ENCODE measurements around the gene ESPL1.

- no peak for TF ChIP-seq POLR2AphosphoS5 (IDR thresholded peaks at IDR 0.05; ENCODE audit: low read depth, low read length)
- no peak for TF ChIP-seq SIN3A (IDR thresholded peaks at IDR 0.05; ENCODE audit: borderline replicate concordance, insufficient read depth, low read length)
- no peak for TF ChIP-seq TAF1 (IDR thresholded peaks at IDR 0.05; ENCODE audit: borderline replicate concordance, insufficient read depth, low read length)
- no peak for TF ChIP-seq REST (IDR thresholded peaks at IDR 0.05; ENCODE audit: insufficient read depth in 1 of 2, low read depth in 2 of 2, low read length in 2 of 2)
- TF ChIP-seq FOXP2 (optimal IDR thresholded peaks at IDR 0.05; ENCODE audit: borderline replicate concordance, extremely low read depth, extremely low read length, insufficient read depth), result no peak
Observed at GRCh38 chr12:53308276-53308675, 40.2 kb downstream of the ESPL1 start.
